ENCODE measurements around the gene UBE2Q2. TPM values are rescaled to one million over a fixed set of nuclear protein-coding genes. Genes with fewer than 3 reads are reported as not detected.
A peak's percentile ranks its signal among the peaks of the same experiment; 100 is the strongest.
"Not testable (repeated sequence)": the region's sequence is repeated elsewhere in the genome, so short reads cannot be mapped to it uniquely, and the experiment has no call there.

Gene UBE2Q2
- polyA plus RNA-seq, result 10 to 100 TPM in 2 of 4 donors, 1 to 10 TPM in 2; 2.5 to 14.8 (median 10.2) TPM
- long read RNA-seq, donor 1, result 0 reads
- long read RNA-seq, donor 2, result 0 reads
- long read RNA-seq, donor 3, result 0 reads
- long read RNA-seq, donor 4, result 0 reads
- long read RNA-seq, donor 5, result 0 reads
- long read RNA-seq, donor 6, partial matches to known transcripts, result 0 of 3 reads
- long read RNA-seq, donor 6, other reads (novel, unspliced or antisense), result 0 of 3 reads
- long read RNA-seq, donor 7, transcript UBE2Q2-208 (12 exons, 2,969 nt), result minor isoform, 5 of 11 reads
- long read RNA-seq, donor 7, transcript UBE2Q2-201 (13 exons, 3,130 nt), result major isoform, 6 of 11 reads
- long read RNA-seq, donor 7, partial matches to known transcripts, result 0 of 11 reads
- long read RNA-seq, donor 7, other reads (novel, unspliced or antisense), result 0 of 11 reads
- long read RNA-seq, donor 8, partial matches to known transcripts, result 0 of 1 reads
- long read RNA-seq, donor 8, other reads (novel, unspliced or antisense), result 0 of 1 reads
- long read RNA-seq, donor 9, result 0 reads
- long read RNA-seq, donor 10, transcript UBE2Q2-201 (13 exons, 3,130 nt), result major isoform, 6 of 11 reads
- long read RNA-seq, donor 10, partial matches to known transcripts, result 5 of 11 reads
- long read RNA-seq, donor 10, other reads (novel, unspliced or antisense), result 0 of 11 reads

DNA sequence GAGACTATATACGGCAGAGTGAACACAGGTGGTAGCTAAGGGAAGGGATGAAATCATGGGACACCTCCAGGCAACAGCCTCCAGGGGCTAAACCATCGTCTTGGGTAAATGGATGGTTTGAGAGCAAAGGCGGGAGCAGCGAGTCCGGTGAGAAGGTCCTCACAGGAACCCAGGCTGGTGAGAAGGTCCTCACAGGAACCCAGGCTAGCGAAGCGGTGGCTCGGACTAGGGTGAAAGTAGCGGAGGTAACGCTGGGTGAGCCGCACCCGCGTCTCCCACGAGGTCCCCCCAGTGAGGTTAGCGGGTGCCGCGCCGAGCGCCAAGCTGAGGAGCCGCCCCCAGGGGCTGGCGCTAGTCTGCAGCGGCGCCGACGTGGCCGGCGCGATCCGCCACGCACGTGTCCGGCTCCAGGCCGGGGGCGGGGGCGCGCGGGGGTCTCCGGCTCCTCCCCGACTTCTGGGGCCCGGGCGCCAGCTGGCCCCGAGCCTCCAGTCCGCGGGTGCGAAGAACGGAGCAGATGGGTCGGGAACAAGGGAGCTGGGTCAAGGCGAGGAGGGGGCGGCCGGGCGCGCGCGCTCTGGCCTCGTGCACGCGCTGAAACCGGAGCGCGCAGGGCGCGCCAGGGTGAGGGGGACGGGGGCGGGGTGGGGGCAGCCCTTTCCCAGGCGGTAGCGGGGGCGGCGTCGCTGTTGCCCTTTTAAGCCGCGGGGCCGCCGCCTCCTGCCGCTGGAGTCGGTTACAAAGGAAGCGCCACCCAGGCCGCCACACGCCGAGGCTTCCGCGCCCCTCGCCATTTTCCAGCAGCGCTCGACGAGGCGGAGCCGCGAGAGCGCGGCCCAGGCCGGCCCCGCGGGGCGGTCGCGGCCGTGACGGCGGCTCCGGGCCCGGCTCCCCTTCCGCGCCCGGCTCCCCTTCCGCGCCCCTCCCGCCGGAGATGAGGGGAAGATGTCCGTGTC, at the start of gene UBE2Q2:
Gene UBE2Q2, plus strand, starts transcription at position 726 of the 956 bp plus-strand sequence. Its CDS starts 220 bp downstream, at position 946.
- peak; percentile 30 to 72 for DNase-seq
- FAIRE-seq, result no peak
- no peaks in the 10 kb centered on the region for H3K36me3 ChIP-seq (ENCODE audit: control insufficient read depth in 3 of 3, insufficient read depth in 2 of 3, low read depth in 1 of 3, low read length in 3 of 3)

GRCh38 chr15:75796321-75796720, 46.9 kb upstream of the UBE2Q2 start:
- 53 to 81% (median 63%) methylated on average over 2 of the region's 2 CpGs for WGBS, 3 donors
- H3K4me1 ChIP-seq (ENCODE audit: control insufficient read depth in 3 of 3, insufficient read depth in 2 of 3, low read depth in 1 of 3, low read length in 2 of 3), result no peaks in the 10 kb centered on the region
- no peak overlapping the region for H3K27ac ChIP-seq (ENCODE audit: low read depth in 1 of 3, low read length in 2 of 3)
- no peaks in the 10 kb centered on the region for H3K9me3 ChIP-seq (ENCODE audit: control insufficient read depth in 2 of 2, insufficient read depth in 1 of 2, low read depth in 1 of 2, low read length in 1 of 2)
- no peaks in the 10 kb centered on the region for H3K36me3 ChIP-seq (ENCODE audit: control insufficient read depth in 3 of 3, insufficient read depth in 2 of 3, low read depth in 1 of 3, low read length in 3 of 3)
- H3K4me3 ChIP-seq (ENCODE audit: low read depth in 1 of 3, low read length in 3 of 3), result no peak overlapping the region
- DNase-seq, result no peak
- peaks cover 0 to 13% (median 4%) of the 10 kb centered on the region in 3 donors for H3K27me3 ChIP-seq (ENCODE audit: control insufficient read depth in 3 of 3, insufficient read depth in 3 of 3, low read length in 3 of 3)
- FAIRE-seq, result no peak

More for the DNA sequence above, at the start of gene UBE2Q2:
- peak within 1 kb of the TSS; percentile 68 to 83 (median 78) for H3K4me3 ChIP-seq (ENCODE audit: low read depth in 1 of 3, low read length in 3 of 3)
- H3K9me3 ChIP-seq (ENCODE audit: control insufficient read depth in 2 of 2, insufficient read depth in 1 of 2, low read depth in 1 of 2, low read length in 1 of 2), result no peaks in the 10 kb centered on the region
- H3K27ac ChIP-seq (ENCODE audit: low read depth in 1 of 3, low read length in 2 of 3), result peak within 1 kb of the TSS; percentile 65 to 93 (median 71)
- WGBS, 3 donors, result 0 to 1% (median 1%) methylated on average over 70 to 109 of the region's 109 CpGs
- H3K27me3 ChIP-seq (ENCODE audit: control insufficient read depth in 3 of 3, insufficient read depth in 3 of 3, low read length in 3 of 3), result peaks cover 0 to 14% (median 0%) of the 10 kb centered on the region in 3 donors
- peaks cover 0 to 7% (median 4%) of the 10 kb centered on the region in 3 donors for H3K4me1 ChIP-seq (ENCODE audit: control insufficient read depth in 3 of 3, insufficient read depth in 2 of 3, low read depth in 1 of 3, low read length in 2 of 3)

- H3K9me3 ChIP-seq (ENCODE audit: control insufficient read depth in 2 of 2, insufficient read depth in 1 of 2, low read depth in 1 of 2, low read length in 1 of 2); DNase-seq; H3K4me3 ChIP-seq (ENCODE audit: low read depth in 1 of 3, low read length in 3 of 3); H3K36me3 ChIP-seq (ENCODE audit: control insufficient read depth in 3 of 3, insufficient read depth in 2 of 3, low read depth in 1 of 3, low read length in 3 of 3); FAIRE-seq; H3K27ac ChIP-seq (ENCODE audit: low read depth in 1 of 3, low read length in 2 of 3); H3K4me1 ChIP-seq (ENCODE audit: control insufficient read depth in 3 of 3, insufficient read depth in 2 of 3, low read depth in 1 of 3, low read length in 2 of 3): not testable (repeated sequence)
- WGBS, 3 donors, result 95 to 100% (median 100%) methylated on average over 1 of the region's 1 CpG
- peaks cover 0 to 18% (median 4%) of the 10 kb centered on the region in 3 donors for H3K27me3 ChIP-seq (ENCODE audit: control insufficient read depth in 3 of 3, insufficient read depth in 3 of 3, low read length in 3 of 3)
Observed at GRCh38 chr15:75797146-75797545, 46.1 kb upstream of the UBE2Q2 start.

GRCh38 chr15:75799190-75799589, 44.1 kb upstream of the UBE2Q2 start:
- FAIRE-seq (no peak), DNase-seq (no peak)
- H3K27ac ChIP-seq (ENCODE audit: low read depth in 1 of 3, low read length in 2 of 3), result no peak overlapping the region
- H3K36me3 ChIP-seq (ENCODE audit: control insufficient read depth in 3 of 3, insufficient read depth in 2 of 3, low read depth in 1 of 3, low read length in 3 of 3), result no peaks in the 10 kb centered on the region
- H3K4me3 ChIP-seq (ENCODE audit: low read depth in 1 of 3, low read length in 3 of 3), result no peak overlapping the region
- no peaks in the 10 kb centered on the region for H3K9me3 ChIP-seq (ENCODE audit: control insufficient read depth in 2 of 2, insufficient read depth in 1 of 2, low read depth in 1 of 2, low read length in 1 of 2)
- H3K27me3 ChIP-seq (ENCODE audit: control insufficient read depth in 3 of 3, insufficient read depth in 3 of 3, low read length in 3 of 3), result peaks cover 0 to 21% (median 4%) of the 10 kb centered on the region in 3 donors
- peaks cover 0 to 3% (median 0%) of the 10 kb centered on the region in 3 donors for H3K4me1 ChIP-seq (ENCODE audit: control insufficient read depth in 3 of 3, insufficient read depth in 2 of 3, low read depth in 1 of 3, low read length in 2 of 3)

GRCh38 chr15:75800409-75800808, 42.8 kb upstream of the UBE2Q2 start:
- not testable (repeated sequence) for H3K9me3 ChIP-seq (ENCODE audit: control insufficient read depth in 2 of 2, insufficient read depth in 1 of 2, low read depth in 1 of 2, low read length in 1 of 2); FAIRE-seq; H3K27ac ChIP-seq (ENCODE audit: low read depth in 1 of 3, low read length in 2 of 3); DNase-seq; H3K36me3 ChIP-seq (ENCODE audit: control insufficient read depth in 3 of 3, insufficient read depth in 2 of 3, low read depth in 1 of 3, low read length in 3 of 3); H3K4me3 ChIP-seq (ENCODE audit: low read depth in 1 of 3, low read length in 3 of 3); H3K4me1 ChIP-seq (ENCODE audit: control insufficient read depth in 3 of 3, insufficient read depth in 2 of 3, low read depth in 1 of 3, low read length in 2 of 3)
- 85 to 91% (median 87%) methylated on average over 4 of the region's 4 CpGs for WGBS, 3 donors
- H3K27me3 ChIP-seq (ENCODE audit: control insufficient read depth in 3 of 3, insufficient read depth in 3 of 3, low read length in 3 of 3), result peaks cover 0 to 21% (median 4%) of the 10 kb centered on the region in 3 donors

DNA sequence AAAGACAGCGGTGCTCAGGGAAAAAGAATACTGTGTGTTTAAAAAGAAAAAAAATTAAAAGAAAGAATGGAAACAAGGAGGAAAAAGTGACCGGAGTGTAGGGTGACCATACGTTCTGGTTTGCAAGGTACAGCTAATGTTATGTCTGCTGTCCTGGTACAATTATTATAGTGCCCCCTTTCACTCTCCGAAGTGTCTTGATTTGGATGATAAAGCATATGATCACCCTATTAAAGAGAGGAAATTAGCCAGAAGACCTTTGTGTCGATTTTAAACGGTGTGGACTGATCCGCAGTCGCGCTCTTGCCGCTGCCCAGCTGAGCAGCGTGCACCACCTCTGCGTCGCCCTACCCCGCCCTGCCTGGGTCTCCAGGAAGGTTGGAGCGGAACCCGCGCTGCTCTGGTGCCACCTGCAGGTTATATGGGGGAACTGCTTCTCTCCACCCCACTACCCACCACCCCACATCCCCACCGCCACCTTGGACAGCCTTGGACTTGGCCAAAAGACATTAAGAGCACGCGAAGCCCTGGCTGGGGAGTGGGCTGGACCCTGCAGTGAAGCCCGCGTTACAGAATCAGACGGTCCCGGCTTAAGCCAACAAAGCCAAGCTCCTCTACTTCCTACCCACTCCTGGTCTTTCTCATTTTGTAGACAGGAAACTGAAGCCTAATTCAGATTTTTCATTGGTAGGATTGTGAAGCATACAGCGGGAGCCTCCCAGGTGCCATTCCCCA, 41.2 kb upstream of the UBE2Q2 start:
- 4 to 6% (median 5%) methylated on average over 25 of the region's 25 CpGs for WGBS, 3 donors
- no peaks in the 10 kb centered on the region for H3K9me3 ChIP-seq (ENCODE audit: control insufficient read depth in 2 of 2, insufficient read depth in 1 of 2, low read depth in 1 of 2, low read length in 1 of 2)
- H3K27ac ChIP-seq (ENCODE audit: low read depth in 1 of 3, low read length in 2 of 3), result no peak overlapping the region
- H3K4me3 ChIP-seq (ENCODE audit: low read depth in 1 of 3, low read length in 3 of 3), result peak overlapping the region in 1 of 3 donors; percentile 6
- H3K4me1 ChIP-seq (ENCODE audit: control insufficient read depth in 3 of 3, insufficient read depth in 2 of 3, low read depth in 1 of 3, low read length in 2 of 3), result peaks cover 0 to 3% (median 0%) of the 10 kb centered on the region in 3 donors
- peak; percentile 74 to 85 for DNase-seq
- FAIRE-seq, result no peak
- peaks cover 0 to 21% (median 4%) of the 10 kb centered on the region in 3 donors for H3K27me3 ChIP-seq (ENCODE audit: control insufficient read depth in 3 of 3, insufficient read depth in 3 of 3, low read length in 3 of 3)
- no peaks in the 10 kb centered on the region for H3K36me3 ChIP-seq (ENCODE audit: control insufficient read depth in 3 of 3, insufficient read depth in 2 of 3, low read depth in 1 of 3, low read length in 3 of 3)

GRCh38 chr15:75807486-75807885, 35.8 kb upstream of the UBE2Q2 start:
- H3K4me1 ChIP-seq (ENCODE audit: control insufficient read depth in 3 of 3, insufficient read depth in 2 of 3, low read depth in 1 of 3, low read length in 2 of 3); H3K27ac ChIP-seq (ENCODE audit: low read depth in 1 of 3, low read length in 2 of 3); H3K27me3 ChIP-seq (ENCODE audit: control insufficient read depth in 3 of 3, insufficient read depth in 3 of 3, low read length in 3 of 3); H3K9me3 ChIP-seq (ENCODE audit: control insufficient read depth in 2 of 2, insufficient read depth in 1 of 2, low read depth in 1 of 2, low read length in 1 of 2); H3K36me3 ChIP-seq (ENCODE audit: control insufficient read depth in 3 of 3, insufficient read depth in 2 of 3, low read depth in 1 of 3, low read length in 3 of 3); FAIRE-seq; DNase-seq; H3K4me3 ChIP-seq (ENCODE audit: low read depth in 1 of 3, low read length in 3 of 3): not testable (repeated sequence)
- 33 to 51% (median 46%) methylated on average over 2 of the region's 2 CpGs for WGBS, 3 donors
